Loucy (cell line): ENCODE measurements around the gene AATK.

ENCODE experiments used
- EZH2phosphoT487 ChIP-seq: fragments of 200-600 bp; IDR thresholded peaks from 2 replicates; pipeline ENCODE4 v1.6.1; 2018; ENCODE audit warnings: antibody characterized with exemption, mild to moderate bottlenecking, moderate library complexity, borderline replicate concordance
- TF ChIP-seq, protein P1 (sequence below): fragments of 200-600 bp; sonication (generic); conservative IDR thresholded peaks from 2 replicates; pipeline ENCODE4 v1.5.1; 2014; ENCODE audit warnings: mild to moderate bottlenecking, antibody characterized with exemption, low read length

DNA sequence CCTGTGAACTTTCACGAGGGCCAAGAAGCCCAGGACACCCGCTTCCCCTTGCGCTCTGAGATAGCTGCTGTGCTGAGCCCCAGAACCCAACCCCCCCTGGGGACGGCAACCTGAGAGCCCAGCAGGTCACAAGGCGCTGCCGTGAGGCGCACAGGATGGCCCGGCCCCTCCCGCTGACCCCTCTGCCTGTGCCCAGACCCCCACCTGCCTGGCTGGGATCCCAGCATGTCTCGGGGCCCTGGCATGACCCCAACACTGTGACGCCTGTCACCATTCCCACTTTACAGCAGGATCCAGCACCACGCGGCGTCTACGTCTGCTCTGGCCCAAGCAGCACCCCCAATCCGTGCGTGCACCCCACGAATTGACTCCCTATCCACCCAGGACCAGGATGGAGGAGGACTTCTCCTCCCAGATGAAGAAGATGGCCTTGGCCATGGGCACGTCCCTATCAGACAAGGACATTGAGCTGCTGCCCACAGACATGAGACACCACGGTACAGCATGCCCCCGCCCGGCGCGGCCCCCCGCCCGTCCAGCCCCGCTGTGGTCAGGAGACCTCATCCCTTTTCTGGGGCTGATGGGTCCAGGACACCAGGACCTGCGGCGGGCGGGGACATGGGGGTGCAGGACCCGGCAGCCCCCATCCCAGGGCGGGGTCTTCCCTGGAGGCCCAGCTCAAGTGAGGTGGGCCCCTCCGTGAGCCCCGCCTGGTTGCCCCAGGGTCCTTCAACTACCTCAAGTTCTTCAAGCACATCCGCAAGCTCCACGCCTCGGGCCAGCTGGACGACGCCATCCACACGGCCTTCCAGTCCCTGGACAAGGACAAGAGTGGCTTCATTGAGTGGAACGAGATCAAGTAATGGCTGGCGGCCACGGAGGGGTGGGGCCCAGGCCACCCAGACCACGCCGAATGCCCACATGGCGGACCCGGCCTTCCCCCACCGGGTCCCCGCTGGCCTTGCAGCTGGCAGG is 15.1 kb upstream of the AATK start:
- TF ChIP-seq, protein P1, sequence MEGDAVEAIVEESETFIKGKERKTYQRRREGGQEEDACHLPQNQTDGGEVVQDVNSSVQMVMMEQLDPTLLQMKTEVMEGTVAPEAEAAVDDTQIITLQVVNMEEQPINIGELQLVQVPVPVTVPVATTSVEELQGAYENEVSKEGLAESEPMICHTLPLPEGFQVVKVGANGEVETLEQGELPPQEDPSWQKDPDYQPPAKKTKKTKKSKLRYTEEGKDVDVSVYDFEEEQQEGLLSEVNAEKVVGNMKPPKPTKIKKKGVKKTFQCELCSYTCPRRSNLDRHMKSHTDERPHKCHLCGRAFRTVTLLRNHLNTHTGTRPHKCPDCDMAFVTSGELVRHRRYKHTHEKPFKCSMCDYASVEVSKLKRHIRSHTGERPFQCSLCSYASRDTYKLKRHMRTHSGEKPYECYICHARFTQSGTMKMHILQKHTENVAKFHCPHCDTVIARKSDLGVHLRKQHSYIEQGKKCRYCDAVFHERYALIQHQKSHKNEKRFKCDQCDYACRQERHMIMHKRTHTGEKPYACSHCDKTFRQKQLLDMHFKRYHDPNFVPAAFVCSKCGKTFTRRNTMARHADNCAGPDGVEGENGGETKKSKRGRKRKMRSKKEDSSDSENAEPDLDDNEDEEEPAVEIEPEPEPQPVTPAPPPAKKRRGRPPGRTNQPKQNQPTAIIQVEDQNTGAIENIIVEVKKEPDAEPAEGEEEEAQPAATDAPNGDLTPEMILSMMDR = no peak
- no peak for TF ChIP-seq EZH2phosphoT487
